Activated CD8-positive, alpha-beta memory T cell treated with anti-CD3 and anti-CD28 coated beads for 4 hours (primary cell): Measurements from ENCODE around the gene TBL3.
A peak's percentile ranks its signal among the peaks of the same experiment; 100 is the strongest.

Source experiments
- DNase-seq, 2 donors: peaks; one replicate each; pipeline ENCODE4 v3.0.0-alpha.2; 2020; ENCODE audit warnings: low read depth in 2 of 2

Gene TBL3

GRCh38 chr16:1982991-1983543 is 11.2 kb downstream of the TBL3 start:
- DNase-seq: no peak

GRCh38 chr16:1983544-1984346 is 11.9 kb downstream of the TBL3 start, which contains the start of gene GFER:
Gene GFER, plus strand, starts transcription at chr16:1984193. Its CDS starts 26 bp downstream, at chr16:1984219.
- no peak for DNase-seq

GRCh38 chr16:1984347-1985225 is 12.7 kb downstream of the TBL3 start:
- no peak for DNase-seq

- DNase-seq: no peak
Observed at GRCh38 chr16:1985466-1986150, 13.8 kb downstream of the TBL3 start.

GRCh38 chr16:1987198-1987597 is 15.3 kb downstream of the TBL3 start:
- no peak for DNase-seq

DNA sequence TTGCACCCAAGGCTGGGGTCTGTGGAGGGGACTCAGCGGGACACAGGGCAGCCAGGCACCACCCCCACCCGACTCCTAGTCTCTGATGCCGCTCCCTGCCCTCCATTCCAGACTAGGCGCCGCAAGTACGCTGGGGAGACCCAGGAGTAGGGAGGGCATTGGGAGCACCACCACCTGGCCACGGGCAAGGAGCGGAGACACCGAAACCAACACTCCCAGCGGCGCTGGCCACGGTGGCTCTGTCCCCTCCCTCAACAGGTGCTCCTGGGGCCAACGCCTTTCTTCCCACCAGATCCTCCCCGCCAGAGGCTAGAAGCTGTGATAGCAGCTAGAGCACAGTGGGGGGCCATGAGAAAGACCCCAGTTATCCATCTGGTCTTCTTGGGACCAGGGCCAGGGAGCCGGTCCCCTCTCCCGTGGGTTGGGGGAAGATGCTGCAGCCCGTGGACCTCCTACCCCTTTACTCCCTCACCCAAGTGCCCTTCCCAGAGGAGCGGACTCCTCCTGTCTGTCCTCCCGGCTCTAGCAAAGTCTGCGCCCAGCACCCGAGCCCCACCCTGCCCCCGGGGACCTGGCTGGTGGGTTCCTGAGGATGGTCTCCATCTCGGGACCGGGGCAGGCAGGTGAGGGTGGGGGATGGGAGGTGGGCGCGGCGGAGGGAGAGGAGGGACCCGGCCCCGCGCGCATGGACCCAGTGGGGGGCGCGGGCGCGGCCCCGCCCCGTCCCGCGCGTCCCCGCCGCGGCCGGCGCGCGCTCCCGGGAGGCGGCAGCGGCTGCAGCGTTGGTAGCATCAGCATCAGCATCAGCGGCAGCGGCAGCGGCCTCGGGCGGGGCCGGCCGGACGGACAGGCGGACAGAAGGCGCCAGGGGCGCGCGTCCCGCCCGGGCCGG is 17.6 kb downstream of the TBL3 start, which contains the start of gene SYNGR3:
SYNGR3 (plus strand) TSS at position 762 of the 892 bp plus-strand sequence. CDS start 133 bp downstream, outside the sequence.
- no peak for DNase-seq

GRCh38 chr16:1990101-1990350 is 18.2 kb downstream of the TBL3 start:
- DNase-seq: no peak

DNA sequence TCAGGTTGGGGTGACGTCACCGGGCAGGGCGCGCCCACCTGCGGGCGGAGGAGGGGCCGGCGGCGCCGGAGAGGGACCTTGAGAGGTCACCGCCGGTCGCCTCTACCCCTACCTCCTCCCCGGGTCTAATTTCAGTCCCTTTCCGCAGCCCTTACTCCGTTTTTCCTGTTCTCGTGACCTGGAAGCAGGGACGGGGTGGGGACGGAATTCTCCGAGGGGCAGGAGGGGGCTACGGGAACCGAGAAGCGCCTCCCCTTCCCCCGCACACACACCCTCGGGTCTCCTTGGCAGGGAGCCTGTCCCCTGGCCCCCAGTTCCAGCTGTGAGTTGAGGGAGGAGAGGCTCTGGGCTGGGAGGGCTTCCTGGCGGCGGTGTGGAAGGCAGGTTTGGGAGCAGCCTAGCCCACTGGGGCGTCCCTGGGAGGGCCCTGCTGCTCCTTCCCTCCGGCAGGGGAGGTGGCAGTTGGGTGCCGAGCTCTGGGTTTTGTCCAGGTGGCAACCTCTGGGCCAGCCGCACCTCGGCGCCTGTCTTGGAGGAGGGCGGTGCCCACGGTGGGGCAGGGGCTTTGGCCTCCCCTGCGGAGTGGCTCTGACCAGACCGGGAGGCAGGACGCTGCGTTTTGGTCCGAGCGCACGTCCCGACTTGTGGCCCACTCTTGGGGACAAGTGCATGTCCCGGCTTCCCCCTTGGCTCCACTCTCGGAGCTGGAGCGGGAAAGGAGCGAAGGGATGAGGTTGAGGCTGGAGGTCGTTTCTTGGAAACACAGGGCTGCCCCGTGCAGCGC is 18.7 kb downstream of the TBL3 start:
- no peak for DNase-seq

- no peak for DNase-seq
Observed at GRCh38 chr16:1991135-1991551, 19.3 kb downstream of the TBL3 start.

DNA sequence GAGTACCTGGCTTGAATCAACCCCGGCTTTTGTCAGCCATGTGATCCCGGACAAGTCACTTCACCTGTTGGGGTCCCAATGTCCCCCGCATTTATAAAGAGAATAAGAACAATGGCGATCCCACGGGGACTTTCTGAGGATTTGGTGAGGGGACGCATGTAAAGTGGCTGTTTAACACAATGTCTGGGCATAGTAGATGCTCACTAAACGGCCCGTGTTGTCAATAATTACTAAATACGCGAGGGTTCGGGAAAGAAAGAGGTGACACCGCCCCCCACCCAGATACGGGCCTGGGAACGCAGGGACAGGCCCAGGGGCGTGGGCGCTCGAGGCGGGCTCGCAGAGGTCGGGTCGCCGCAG is 19.7 kb downstream of the TBL3 start:
- no peak for DNase-seq

DNA sequence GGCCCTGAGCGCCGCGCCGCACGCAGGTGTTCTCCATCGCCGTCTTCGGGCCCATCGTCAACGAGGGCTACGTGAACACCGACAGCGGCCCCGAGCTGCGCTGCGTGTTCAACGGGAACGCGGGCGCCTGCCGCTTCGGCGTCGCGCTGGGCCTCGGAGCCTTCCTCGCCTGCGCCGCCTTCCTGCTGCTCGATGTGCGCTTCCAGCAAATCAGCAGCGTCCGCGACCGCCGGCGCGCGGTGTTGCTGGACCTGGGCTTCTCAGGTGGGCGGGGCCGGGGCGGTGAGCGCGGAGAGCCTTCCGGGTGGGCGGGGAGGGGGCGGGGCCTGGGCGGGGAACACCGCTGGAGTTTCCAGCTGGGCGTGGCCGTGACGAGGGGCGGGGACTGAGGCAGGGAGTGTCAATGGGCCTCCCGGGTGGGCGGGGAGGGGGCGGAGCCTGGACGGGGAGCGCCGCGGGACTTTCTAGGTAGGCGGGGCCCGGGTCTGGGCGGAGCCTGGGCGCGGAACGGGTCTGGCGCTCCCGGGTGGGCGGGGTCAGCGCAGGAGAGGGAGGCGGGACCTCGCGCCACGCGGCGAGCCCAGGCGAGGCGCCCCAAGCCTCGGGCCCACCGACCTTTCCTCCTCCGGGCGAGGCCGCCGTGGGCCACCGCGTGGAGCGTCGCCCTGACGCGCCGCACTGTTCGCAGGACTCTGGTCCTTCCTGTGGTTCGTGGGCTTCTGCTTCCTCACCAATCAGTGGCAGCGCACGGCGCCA is 20.3 kb downstream of the TBL3 start:
- peak; percentile 98 for DNase-seq

- DNase-seq: no peak
Observed at GRCh38 chr16:1992704-1993317, 21.0 kb downstream of the TBL3 start.

- DNase-seq: no peak
Observed at GRCh38 chr16:1993731-1994131, 21.9 kb downstream of the TBL3 start.

GRCh38 chr16:1997494-1998359 is 25.9 kb downstream of the TBL3 start:
- no peak for DNase-seq

GRCh38 chr16:1998360-1998835 is 26.5 kb downstream of the TBL3 start:
- no peak for DNase-seq

DNA sequence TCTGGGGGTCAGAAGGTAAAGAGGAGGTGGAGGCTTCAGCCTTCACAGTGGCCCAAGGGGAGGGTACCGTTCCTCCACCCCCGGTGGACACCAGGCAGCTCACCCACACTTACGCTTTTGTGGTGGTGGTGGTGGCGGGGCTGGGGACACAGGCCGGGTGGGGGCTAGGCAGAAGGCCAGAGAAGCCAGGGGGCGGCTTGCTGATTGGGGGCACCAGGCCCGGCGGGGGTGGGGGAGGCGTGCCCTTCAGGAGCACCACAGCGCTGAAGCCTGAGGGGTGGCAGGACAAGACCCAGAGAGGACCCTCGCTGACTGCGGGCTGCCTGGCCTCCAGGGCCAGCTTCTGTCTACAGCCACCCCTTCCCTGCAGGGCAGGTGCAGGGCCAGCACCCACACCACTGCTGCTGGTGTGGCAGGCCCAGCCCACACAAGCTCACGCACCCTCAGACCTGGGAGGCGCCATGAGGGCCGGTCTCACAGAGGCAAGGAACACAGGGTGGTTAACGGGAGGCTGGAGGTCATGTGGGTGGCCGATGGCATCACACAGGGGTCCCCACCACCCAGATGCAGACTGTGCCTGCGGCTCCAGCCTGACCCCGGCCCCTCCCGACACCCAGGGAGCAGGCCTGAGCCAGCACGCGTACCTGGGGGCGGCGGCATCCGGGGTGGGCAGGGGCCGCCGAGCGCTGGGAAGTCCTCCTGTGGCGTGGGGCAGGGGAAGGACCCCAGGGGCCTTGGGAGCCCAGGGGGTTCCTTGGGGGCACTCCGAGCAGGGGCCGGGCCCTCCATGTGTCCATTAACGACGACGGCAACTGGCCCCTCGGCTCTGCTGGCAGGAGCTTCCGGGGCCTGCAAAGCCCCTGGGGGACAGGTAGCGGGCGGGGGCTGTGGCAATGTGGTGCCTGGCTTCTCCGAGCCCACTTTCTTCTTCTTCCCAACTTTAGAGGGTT is 27.3 kb downstream of the TBL3 start:
- no peak for DNase-seq
